Activated T-helper 1 cell treated with anti-CD3 and anti-CD28 coated beads, Interleukin-2, amount 50 U/mL, for 16 hours (primary cell): ENCODE data around the gene RIC1.
"Not testable (repeated sequence)": the region's sequence is repeated elsewhere in the genome, so short reads cannot be mapped to it uniquely, and the experiment has no call there.

ENCODE experiments used
- DNase-seq, 2 donors: peaks; one replicate each; pipeline ENCODE4 v3.0.0-alpha.2; 2020; ENCODE audit warnings: low read depth in 1 of 2, low spot score in 1 of 2

Gene RIC1

GRCh38 chr9:5671711-5672353 is 42.9 kb downstream of the RIC1 start:
- DNase-seq, result no peak

GRCh38 chr9:5675046-5675445 is 46.1 kb downstream of the RIC1 start:
- DNase-seq, result not testable (repeated sequence)

- DNase-seq, result not testable (repeated sequence)
These were observed 54.7 kb downstream of the RIC1 start for GRCh38 chr9:5683591-5683990.

- DNase-seq, result no peak
These were observed 55.2 kb downstream of the RIC1 start for GRCh38 chr9:5684101-5684500.

GRCh38 chr9:5688109-5688508 is 59.2 kb downstream of the RIC1 start:
- DNase-seq, result no peak

- no peak for DNase-seq
These were observed 61.4 kb downstream of the RIC1 start for GRCh38 chr9:5690278-5690677.

- DNase-seq, result no peak
These were observed 67.0 kb downstream of the RIC1 start for GRCh38 chr9:5695860-5696259.

- DNase-seq, result no peak
These were observed 68.0 kb downstream of the RIC1 start for GRCh38 chr9:5696884-5697283.

GRCh38 chr9:5698004-5698403 is 69.1 kb downstream of the RIC1 start:
- no peak for DNase-seq

GRCh38 chr9:5698810-5699556 is 70.1 kb downstream of the RIC1 start:
- DNase-seq, result no peak

GRCh38 chr9:5708414-5708813 is 79.5 kb downstream of the RIC1 start:
- DNase-seq, result no peak

- no peak for DNase-seq
These were observed 83.9 kb downstream of the RIC1 start for GRCh38 chr9:5712651-5713390.

- DNase-seq, result no peak
These were observed 85.8 kb downstream of the RIC1 start for GRCh38 chr9:5714501-5715401.

- DNase-seq, result no peak
These were observed 86.7 kb downstream of the RIC1 start for GRCh38 chr9:5715548-5716127.

GRCh38 chr9:5717434-5717833 is 88.5 kb downstream of the RIC1 start:
- DNase-seq, result not testable (repeated sequence)

GRCh38 chr9:5718296-5719032 is 89.6 kb downstream of the RIC1 start:
- DNase-seq, result no peak

GRCh38 chr9:5719100-5719926 is 90.4 kb downstream of the RIC1 start:
- DNase-seq, result no peak

GRCh38 chr9:5720151-5720550 is 91.2 kb downstream of the RIC1 start:
- no peak for DNase-seq
